GM21825 (cell line): ENCODE measurements around the gene SORBS1.

Experiments used
- ATAC-seq: cut with Tn5 transposase; IDR thresholded peaks from one replicate; pipeline ENCODE4 v1.9.1; 2021; ENCODE audit warnings: mild to moderate bottlenecking, moderate library complexity; ENCODE audit not compliant: unreplicated experiment

Gene SORBS1

GRCh38 chr10:95517536-95518454, 43.4 kb downstream of the SORBS1 start:
- ATAC-seq = no peak

GRCh38 chr10:95516774-95517373, 44.3 kb downstream of the SORBS1 start:
- no peak for ATAC-seq

GRCh38 chr10:95513941-95514392, 47.2 kb downstream of the SORBS1 start:
- no peak for ATAC-seq

DNA sequence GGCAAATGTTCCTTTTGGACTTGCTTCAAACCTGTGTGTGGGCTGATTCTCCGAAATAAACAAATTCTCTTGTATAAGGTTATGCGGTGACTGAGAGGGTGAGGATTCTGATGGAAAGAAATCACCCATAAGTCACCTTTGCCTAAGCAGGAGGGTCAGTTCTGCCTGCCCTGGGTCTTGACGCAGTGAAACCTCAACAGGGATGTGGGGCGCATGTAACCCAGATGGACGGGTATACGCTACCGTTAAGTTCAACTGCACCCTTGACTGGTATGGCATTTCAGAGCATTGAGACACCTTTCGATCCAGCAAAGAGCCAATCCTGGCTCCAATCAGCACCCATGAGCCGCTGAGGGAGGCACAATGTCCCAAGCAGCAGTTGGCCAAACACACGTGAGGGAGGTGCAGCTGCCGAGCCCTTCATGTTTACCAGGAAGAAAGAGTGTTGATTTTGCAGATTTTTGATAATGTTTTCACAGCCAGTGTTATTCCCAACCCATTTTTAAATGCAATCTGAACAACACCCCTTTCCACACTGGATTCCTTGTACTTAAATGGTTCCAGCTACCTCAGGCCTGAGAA, 48.1 kb downstream of the SORBS1 start:
- no peak for ATAC-seq

- no peak for ATAC-seq
These were observed 49.9 kb downstream of the SORBS1 start for GRCh38 chr10:95511314-95511713.

- no peak for ATAC-seq
These were observed 51.9 kb downstream of the SORBS1 start for GRCh38 chr10:95509251-95509650.

DNA sequence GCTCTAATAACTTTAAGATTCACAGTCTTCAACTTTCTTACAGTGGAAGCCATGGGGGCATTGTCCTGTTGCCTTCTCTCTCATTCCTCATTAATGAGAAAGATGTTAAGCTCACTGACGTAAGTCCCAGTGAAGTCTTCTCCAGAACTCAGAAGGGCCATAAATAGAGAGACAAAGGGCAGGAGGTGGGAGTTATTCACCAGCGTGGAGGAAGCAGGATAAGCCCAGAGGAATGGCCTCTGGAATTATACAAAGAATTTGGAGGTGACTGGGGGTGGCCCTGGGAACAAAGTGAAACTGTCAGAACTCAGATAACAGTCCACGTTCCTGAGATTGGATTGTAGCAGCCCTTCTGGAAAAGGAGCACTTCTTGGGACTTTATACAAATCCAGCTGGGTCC, 52.4 kb downstream of the SORBS1 start:
- no peak for ATAC-seq

- ATAC-seq = no peak
These were observed 55.0 kb downstream of the SORBS1 start for GRCh38 chr10:95506056-95506737.

DNA sequence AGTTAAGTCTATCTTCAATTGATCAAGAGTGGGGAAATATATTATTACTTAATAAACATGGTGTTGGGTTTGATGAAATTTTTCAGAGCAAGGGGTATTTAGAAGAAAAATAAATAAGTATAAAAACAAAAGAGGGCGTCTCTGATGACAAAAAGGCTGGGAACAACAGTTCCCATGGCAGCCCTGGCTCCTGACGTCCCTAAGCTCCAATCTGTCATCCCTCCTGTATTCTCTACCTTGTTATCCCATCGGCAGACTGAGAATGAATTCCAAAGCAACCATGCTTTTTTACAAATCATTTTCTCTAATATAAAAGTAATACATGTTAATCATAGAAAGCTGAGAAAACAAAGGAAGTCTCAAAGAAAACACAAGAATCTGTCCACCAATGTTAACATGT, 55.5 kb downstream of the SORBS1 start:
- no peak for ATAC-seq

- ATAC-seq = no peak
These were observed 56.0 kb downstream of the SORBS1 start for GRCh38 chr10:95505084-95505610.

DNA sequence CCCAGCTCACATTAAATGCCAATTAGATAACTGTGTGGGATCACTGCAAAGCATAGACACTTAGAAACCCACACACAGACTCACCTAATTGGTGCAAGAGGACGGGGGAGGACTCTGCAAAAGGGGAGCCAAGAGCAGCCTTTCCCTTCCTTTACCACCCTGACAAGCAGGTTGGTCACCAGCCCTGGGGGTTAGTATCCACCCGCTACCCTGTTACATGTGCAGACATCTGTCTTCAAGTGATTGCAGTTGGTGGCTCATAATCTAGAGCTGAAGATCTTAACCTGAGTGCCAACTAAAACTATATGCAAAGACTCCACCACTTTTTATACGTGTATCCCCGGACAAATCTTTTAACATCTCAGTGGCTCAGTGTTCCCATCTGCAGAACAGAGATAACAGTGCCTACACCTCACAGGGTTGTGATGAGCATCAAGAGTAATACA, 56.9 kb downstream of the SORBS1 start:
- ATAC-seq = no peak

DNA sequence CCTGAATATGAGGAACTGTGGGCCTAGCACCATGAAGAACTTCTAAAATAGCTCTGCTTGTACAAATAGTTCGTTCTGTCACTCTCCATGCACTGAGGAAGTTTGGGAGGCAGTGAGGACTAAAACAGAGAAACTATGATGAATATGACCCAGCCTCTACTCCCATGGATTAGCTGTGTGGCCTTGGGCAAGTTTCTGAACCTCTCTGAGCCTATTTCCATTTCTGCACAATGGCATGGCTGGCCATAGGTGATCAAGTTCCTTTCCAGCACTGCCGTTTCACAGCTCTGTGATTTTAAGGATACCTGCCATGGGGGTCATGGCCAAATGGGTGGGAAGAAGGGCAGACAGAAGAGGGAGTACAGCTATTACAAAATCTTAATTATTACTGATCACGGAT, 57.6 kb downstream of the SORBS1 start:
- no peak for ATAC-seq

DNA sequence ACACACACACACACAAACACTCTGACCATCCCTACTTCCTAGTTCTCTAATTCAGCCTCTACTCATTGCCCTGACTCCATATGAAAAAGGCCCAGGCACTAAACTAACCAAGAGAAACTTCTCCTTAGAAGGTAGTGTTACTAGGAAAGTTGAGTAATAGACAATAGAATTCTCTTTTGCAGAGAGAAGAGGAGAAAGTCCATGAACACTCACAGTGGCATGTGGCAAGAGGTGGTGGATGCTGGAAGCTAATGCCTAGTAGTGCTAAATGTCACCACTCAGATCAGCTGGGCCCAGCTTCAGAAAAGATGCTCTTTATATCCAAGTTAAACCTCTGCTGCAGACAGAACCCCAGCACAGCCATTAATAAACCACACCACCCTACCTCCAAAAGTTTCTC, 58.2 kb downstream of the SORBS1 start:
- no peak for ATAC-seq

- no peak for ATAC-seq
These were observed 58.8 kb downstream of the SORBS1 start for GRCh38 chr10:95502377-95502776.

DNA sequence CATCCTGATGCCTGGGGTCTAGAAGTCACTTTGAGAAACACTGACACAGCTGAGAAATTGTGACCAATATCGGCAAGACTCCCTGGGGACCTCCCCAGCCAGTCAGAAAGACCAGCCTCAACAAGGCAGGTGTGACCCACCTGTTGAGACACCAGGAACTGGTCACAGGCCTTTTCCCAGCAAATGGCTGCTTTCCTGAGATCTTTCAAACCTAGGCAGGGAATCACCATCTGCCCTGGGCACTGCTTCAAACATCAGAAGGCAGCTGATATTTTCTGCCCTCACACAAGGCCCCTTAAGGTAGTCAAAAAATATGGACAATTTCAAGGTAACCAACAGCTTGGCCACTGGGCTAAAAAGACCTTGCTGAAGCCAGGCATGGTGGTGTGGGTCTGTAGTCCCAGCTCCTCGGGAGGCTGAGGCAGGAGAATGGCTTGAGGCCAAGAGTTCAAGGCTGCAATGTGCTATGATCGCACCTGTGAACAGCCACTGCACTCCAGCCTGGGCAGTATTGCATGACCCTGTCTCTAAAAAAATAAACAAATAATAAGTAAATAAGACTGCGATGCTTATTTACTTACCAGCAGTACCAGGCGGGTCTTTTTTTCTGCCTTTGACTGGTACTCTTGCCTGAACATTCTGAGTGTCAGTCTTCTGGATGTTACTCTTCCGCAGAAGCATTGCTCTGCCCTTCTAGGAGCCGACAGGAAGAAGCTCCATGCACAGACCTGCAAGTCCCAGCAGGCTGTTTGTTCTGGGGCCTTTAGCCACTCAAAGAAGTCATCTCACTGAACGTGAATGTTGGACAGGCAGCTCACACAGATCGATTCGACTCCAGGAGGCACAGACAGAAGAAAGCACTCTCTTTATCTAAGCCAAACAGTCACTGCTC, 59.7 kb downstream of the SORBS1 start:
- ATAC-seq = no peak

- no peak for ATAC-seq
These were observed 60.5 kb downstream of the SORBS1 start for GRCh38 chr10:95500649-95501048.

- ATAC-seq = no peak
These were observed 61.1 kb downstream of the SORBS1 start for GRCh38 chr10:95500097-95500496.

- no peak for ATAC-seq
These were observed 61.6 kb downstream of the SORBS1 start for GRCh38 chr10:95499482-95499989.

DNA sequence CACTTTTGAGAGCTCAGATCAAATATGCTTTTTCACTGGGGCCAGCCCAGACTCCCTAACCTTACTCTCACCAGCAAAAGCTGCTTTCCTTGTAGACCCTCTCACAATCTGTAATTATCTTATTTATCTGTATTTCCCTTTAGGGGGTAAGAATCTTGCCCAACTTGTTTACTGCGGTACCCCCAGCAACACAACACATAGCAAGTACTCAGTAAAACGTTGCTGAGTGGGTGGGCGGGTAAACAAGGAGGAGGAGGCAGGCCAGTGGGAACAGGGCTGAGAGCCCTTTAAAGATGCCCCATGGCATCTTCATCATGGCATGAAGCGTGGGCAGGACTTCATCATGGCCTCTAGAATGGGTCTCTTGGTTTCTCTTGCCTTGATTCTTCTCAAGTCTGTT, 64.2 kb downstream of the SORBS1 start:
- ATAC-seq = no peak
